HepG2 (cell line): ENCODE results near the gene PGS1. TPM values are rescaled to one million over a fixed set of nuclear protein-coding genes. Genes with fewer than 3 reads are reported as not detected.

Experiments
- ATAC-seq: fragments of 200-7000 bp; cut with Tn5 transposase; 3 replicates; pipeline ENCODE4 v1.9.1; 2020; ENCODE audit warnings: mild to moderate bottlenecking, moderate library complexity
- BruUV-seq: library from RNA; stranded (reverse); fragments of 400-500 nt; replicated peaks from 2 replicates; lab custom pipeline; 2021; lab: Mats Ljungman, UMichigan
- CTCF ChIA-PET: fragments of 300-600 bp; formaldehyde crosslinking; extraction: SDS; loops from one replicate; lab custom pipeline; 2021; ENCODE audit warnings: low total read pairs, inconsistent platforms, low intra/inter-chr PET ratio; lab: Yijun Ruan, JAX
- POLR2A ChIA-PET: fragments of 350-600 bp; sonication (Branson Sonifier 250); formaldehyde crosslinking; loops from one replicate; lab custom pipeline; 2020; ENCODE audit warnings: antibody characterized with exemption, inconsistent platforms; lab: Yijun Ruan, JAX
- DNase-seq: peaks from one replicate; pipeline ENCODE4 v3.0.0-alpha.2; 2015; ENCODE audit warnings: low spot score
- FAIRE-seq: peaks from 3 replicates; lab custom pipeline; 2011; peaks lifted over from hg19 to GRCh38; lab: Jason Lieb, UNC
- H2AFZ ChIP-seq: one replicate; pipeline ENCODE4 v1.6.1; 2011; ENCODE audit warnings: low read length, inconsistent platforms
- H3K27ac ChIP-seq: fragments of 300-600 bp; 3 replicates; pipeline ENCODE4 v1.8.0; 2011; ENCODE audit warnings: mixed run types, mild to moderate bottlenecking, mixed read lengths, low read length, inconsistent platforms; ENCODE audit not compliant: insufficient read depth; ENCODE audit errors: extremely low read length
- H3K27me3 ChIP-seq, 2 experiments: fragments of 200-600 bp in 1 of 2; 2 replicates in 1 of 2; 3 replicates in 1 of 2; pipeline versions ENCODE4 v1.6.0 to v1.8.0; 2011; ENCODE audit warnings: low read length in 2 of 2, mild to moderate bottlenecking in 2 of 2, moderate library complexity in 2 of 2, inconsistent platforms in 1 of 2; ENCODE audit not compliant: insufficient read depth in 2 of 2, control insufficient read depth in 1 of 2
- H3K36me3 ChIP-seq, 2 experiments: fragments of 200-600 bp in 1 of 2; replicated peaks in 1 of 2; 2 replicates in 1 of 2; 3 replicates in 1 of 2; pipeline versions ENCODE4 v1.5.1 to v1.8.0; 2011; ENCODE audit warnings: low read length in 2 of 2, inconsistent platforms in 1 of 2; ENCODE audit not compliant: insufficient read depth in 2 of 2, control insufficient read depth in 1 of 2
- H3K4me1 ChIP-seq: 2 replicates; pipeline ENCODE4 v1.5.1; 2012; ENCODE audit warnings: low read length, inconsistent platforms; ENCODE audit not compliant: insufficient read depth
- H3K4me2 ChIP-seq: 2 replicates; pipeline ENCODE4 v1.6.0; 2011; ENCODE audit warnings: low read depth, low read length, inconsistent platforms
- H3K4me3 ChIP-seq, 3 experiments: fragments of 200-600 bp in 1 of 3; sonication (generic), shearing (Covaris generic) in 1 of 3; replicated peaks in 1 of 3; 2 replicates each; pipeline ENCODE4 v1.5.1; 2011 to 2016; ENCODE audit warnings: low read length in 3 of 3, inconsistent platforms in 2 of 3, low read depth in 2 of 3, mild to moderate bottlenecking in 2 of 3, control low read depth in 1 of 3, mixed read lengths in 1 of 3; ENCODE audit not compliant: insufficient read depth in 1 of 3
- H3K79me2 ChIP-seq: one replicate; pipeline ENCODE4 v1.6.1; 2011; ENCODE audit warnings: low read length, inconsistent platforms; ENCODE audit not compliant: insufficient read depth
- H3K9ac ChIP-seq: 2 replicates; pipeline ENCODE4 v1.6.0; 2011; ENCODE audit warnings: mild to moderate bottlenecking, low read depth, low read length, inconsistent platforms; ENCODE audit not compliant: insufficient read depth
- H3K9me3 ChIP-seq: 2 replicates; pipeline ENCODE4 v1.5.1; 2012; ENCODE audit warnings: mild to moderate bottlenecking, low read length
- H4K20me1 ChIP-seq: 2 replicates; pipeline ENCODE4 v1.6.0; 2011; ENCODE audit warnings: inconsistent platforms, mild to moderate bottlenecking, low read length, moderate library complexity; ENCODE audit not compliant: insufficient read depth
- CC2D1A ChIP-seq: sonication (generic); formaldehyde crosslinking; IDR thresholded peaks from 2 replicates; pipeline ENCODE4 v1.8.1; 2023; ENCODE audit warnings: mild to moderate bottlenecking, missing genetic modification reagents
- EHMT2 ChIP-seq: fragments of 200-600 bp; sonication (generic); IDR thresholded peaks from 2 replicates; pipeline ENCODE4 v1.7.0; 2017; ENCODE audit warnings: antibody characterized with exemption, low read depth, low read length, borderline replicate concordance
- TAF1 ChIP-seq: sonication (generic); formaldehyde crosslinking; IDR thresholded peaks from 2 replicates; pipeline ENCODE4 v1.4.0; 2020; ENCODE audit warnings: missing genetic modification reagents
- ZNF235 ChIP-seq: sonication (generic); formaldehyde crosslinking; IDR thresholded peaks from 2 replicates; pipeline ENCODE4 v1.8.1; 2023; ENCODE audit warnings: mild to moderate bottlenecking, missing genetic modification reagents, borderline replicate concordance
- ZNF468 ChIP-seq: sonication (generic); formaldehyde crosslinking; IDR thresholded peaks from 2 replicates; pipeline ENCODE4 v1.8.0; 2022; ENCODE audit warnings: mild to moderate bottlenecking, moderate library complexity, missing genetic modification reagents
- ZNF607 ChIP-seq: sonication (generic); formaldehyde crosslinking; IDR thresholded peaks from 2 replicates; pipeline ENCODE4 v1.5.1; 2020; ENCODE audit warnings: missing genetic modification reagents, mild to moderate bottlenecking, borderline replicate concordance
- ZNF788 ChIP-seq: sonication (generic); formaldehyde crosslinking; IDR thresholded peaks from 2 replicates; pipeline ENCODE4 v1.5.0; 2020; ENCODE audit warnings: mild to moderate bottlenecking, missing genetic modification reagents, borderline replicate concordance
- WGBS: methylation state at CpG from one replicate; pipeline ENCODE4 v1.1.6; 2017; ENCODE audit warnings: low lambda C conversion rate; 5-methylcytosine and 5-hydroxymethylcytosine counted together
- in situ Hi-C: cut with HindIII; loops from 2 replicates; pipeline ENCODE4 v1.10.0; 2017; ENCODE audit warnings: low pct_unique_long_range_greater_than_20kb; ENCODE audit not compliant: extremely low pct_ligation_motif_present
- intact Hi-C: fragments of 100-400 bp; cut with micrococcal nuclease; formaldehyde crosslinking; loops from one replicate; pipeline ENCODE4 v1.10.0; 2022; ENCODE audit not compliant: unreplicated experiment
- polyA plus RNA-seq, 8 experiments: library from polyadenylated mRNA; depleted of rRNA in 3 of 8; stranded (reverse) in 7 of 8; unstranded in 1 of 8; fragments of >200 nt; fragmentation: Illumina TruSeq in 4 of 8; extraction: Trizol in 4 of 8; gene quantifications; 2 replicates each; pipeline versions ENCODE4 v1.2.1 to v1.2.3, GENCODE V29; 2011 to 2016; ENCODE audit warnings: low read depth in 4 of 8, missing spikeins in 1 of 8, mixed read lengths in 1 of 8; ENCODE audit not compliant: insufficient read depth in 1 of 8
- total RNA-seq, 5 experiments: library from RNA; depleted of rRNA; stranded (reverse); fragments of >200 nt; fragmentation: Illumina TruSeq; extraction: Trizol; gene quantifications; 2 replicates each; pipeline ENCODE4 v1.2.3, GENCODE V29; 2016; ENCODE audit warnings: low read depth in 1 of 5
- TF ChIP-seq, protein P1 (sequence below): sonication (generic); formaldehyde crosslinking; IDR thresholded peaks from 2 replicates; pipeline ENCODE4 v1.8.0; 2022; ENCODE audit warnings: missing genetic modification reagents, mild to moderate bottlenecking, inconsistent platforms, borderline replicate concordance
- TF ChIP-seq, protein P2 (sequence below): sonication (generic); formaldehyde crosslinking; IDR thresholded peaks from 2 replicates; pipeline ENCODE4 v1.5.0; 2020; ENCODE audit warnings: mild to moderate bottlenecking, missing genetic modification reagents, borderline replicate concordance

Gene PGS1
- total and polyA plus RNA-seq, 2 of the 13 experiments (the other 11 are each of a cell fraction or from before 2014, with no cell fraction given): 25.9 to 31.5 TPM

DNA sequence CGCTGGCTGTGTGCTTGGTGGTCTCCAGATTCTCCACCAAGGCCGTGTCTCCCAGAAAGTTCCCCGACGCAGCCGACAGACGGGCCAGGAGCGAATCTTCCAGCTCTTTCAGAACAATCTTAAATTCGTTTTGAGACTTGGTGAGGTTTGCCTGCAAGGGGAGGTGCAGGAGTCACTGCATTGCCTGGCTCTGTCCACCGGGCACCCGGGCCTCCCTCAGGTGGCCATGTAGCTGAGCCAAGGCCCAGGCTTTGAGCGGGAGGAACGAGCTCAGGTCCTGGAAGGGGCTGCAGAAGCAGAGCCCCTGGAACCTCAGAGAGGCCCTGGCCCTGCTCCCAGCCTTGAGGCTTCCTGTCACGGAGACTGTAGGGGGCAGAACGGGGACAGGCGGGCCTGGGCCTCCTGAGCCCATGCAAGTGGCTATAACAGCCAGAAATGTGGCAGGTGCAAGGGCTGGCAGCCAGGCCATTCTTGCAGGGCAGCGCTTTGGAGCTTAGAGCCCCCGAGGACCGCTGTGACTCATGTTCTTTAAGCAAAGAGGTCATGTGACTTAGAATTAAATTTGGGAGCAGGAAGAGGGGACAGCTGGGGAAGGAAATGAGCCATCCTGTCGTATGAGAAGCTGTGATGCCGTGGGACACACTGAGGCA is 72.4 kb downstream of the PGS1 start (continued):
- TF ChIP-seq, protein P1, sequence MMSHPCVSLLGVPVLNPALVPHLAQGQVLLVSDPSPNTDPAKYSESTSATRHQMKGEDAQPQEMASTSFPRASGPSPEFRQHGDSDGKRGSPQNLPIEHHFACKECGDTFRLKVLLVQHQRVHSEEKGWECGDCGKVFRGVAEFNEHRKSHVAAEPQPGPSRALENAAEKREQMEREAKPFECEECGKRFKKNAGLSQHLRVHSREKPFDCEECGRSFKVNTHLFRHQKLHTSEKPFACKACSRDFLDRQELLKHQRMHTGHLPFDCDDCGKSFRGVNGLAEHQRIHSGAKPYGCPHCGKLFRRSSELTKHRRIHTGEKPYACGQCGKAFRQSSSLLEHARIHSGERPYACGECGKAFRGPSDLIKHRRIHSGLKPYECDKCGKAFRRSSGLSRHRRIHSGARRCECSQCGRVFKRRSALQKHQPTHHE (CRISPR knock-in tag): no peak
- TF ChIP-seq ZNF788 (CRISPR knock-in tag): 0 out of 2 replicates have a peak, but pooled peaks have one; percentile 25
- TF ChIP-seq, all 625 proteins: peak for 3

DNA sequence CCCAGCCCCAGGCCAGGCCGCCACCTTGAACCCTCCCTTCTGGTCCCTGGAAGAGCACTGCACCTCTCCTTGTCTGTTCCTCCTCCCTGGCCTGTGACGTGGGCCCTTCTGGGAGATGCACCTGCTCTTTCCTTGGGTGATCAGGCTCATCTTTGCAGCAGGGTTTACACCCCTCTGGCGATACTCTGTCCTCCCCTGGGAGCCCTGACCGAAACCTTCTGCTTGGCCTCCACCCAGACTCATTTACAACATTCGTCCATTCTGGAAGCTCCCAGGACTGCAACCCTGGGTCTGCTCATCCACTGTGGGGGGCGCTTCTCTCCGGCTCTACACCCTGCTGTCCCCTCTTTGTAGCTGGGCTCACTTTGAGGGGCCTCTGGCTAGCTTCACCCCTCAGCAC is 73.3 kb downstream of the PGS1 start:
- no peaks in the 10 kb centered on the region for H3K9me3 ChIP-seq
- no peak for FAIRE-seq
- H4K20me1 ChIP-seq: no peaks in the 10 kb centered on the region
- no peak for ATAC-seq
- H3K79me2 ChIP-seq: no peaks in the 10 kb centered on the region
- ChIA-PET POLR2A (no interaction called here), CTCF (no interaction called here)
- no peak overlapping the region for H3K4me2 ChIP-seq
- H3K27ac ChIP-seq: no peak overlapping the region
- in situ Hi-C loops (no loop called here), intact Hi-C loops (loop anchor here (5.0 kb wide), 1 partner anchor 1274 kb away; no protein-coding TSS in a partner anchor)
- no TSS peak for BruUV-seq
- no peak overlapping the region for H3K9ac ChIP-seq
- no peak overlapping the region for H2AFZ ChIP-seq
- WGBS: 53% methylated on average over 7 of the region's 7 CpGs
- H3K4me3 ChIP-seq: no peak overlapping the region
- H3K36me3 ChIP-seq: no peaks in the 10 kb centered on the region
- H3K27me3 ChIP-seq: peaks cover 1 to 42% of the 10 kb centered on the region in 2 experiments; a peak in 4 of 5 replicates
- peaks cover 16% of the 10 kb centered on the region for H3K4me1 ChIP-seq
- DNase-seq: no peak
- TF ChIP-seq CC2D1A (no peak), ZNF235 (no peak), EHMT2 (no peak), TAF1 (CRISPR knock-in tag) (no peak), ZNF607 (CRISPR knock-in tag) (no peak), ZNF468 (CRISPR knock-in tag) (no peak)
- TF ChIP-seq, protein P2, sequence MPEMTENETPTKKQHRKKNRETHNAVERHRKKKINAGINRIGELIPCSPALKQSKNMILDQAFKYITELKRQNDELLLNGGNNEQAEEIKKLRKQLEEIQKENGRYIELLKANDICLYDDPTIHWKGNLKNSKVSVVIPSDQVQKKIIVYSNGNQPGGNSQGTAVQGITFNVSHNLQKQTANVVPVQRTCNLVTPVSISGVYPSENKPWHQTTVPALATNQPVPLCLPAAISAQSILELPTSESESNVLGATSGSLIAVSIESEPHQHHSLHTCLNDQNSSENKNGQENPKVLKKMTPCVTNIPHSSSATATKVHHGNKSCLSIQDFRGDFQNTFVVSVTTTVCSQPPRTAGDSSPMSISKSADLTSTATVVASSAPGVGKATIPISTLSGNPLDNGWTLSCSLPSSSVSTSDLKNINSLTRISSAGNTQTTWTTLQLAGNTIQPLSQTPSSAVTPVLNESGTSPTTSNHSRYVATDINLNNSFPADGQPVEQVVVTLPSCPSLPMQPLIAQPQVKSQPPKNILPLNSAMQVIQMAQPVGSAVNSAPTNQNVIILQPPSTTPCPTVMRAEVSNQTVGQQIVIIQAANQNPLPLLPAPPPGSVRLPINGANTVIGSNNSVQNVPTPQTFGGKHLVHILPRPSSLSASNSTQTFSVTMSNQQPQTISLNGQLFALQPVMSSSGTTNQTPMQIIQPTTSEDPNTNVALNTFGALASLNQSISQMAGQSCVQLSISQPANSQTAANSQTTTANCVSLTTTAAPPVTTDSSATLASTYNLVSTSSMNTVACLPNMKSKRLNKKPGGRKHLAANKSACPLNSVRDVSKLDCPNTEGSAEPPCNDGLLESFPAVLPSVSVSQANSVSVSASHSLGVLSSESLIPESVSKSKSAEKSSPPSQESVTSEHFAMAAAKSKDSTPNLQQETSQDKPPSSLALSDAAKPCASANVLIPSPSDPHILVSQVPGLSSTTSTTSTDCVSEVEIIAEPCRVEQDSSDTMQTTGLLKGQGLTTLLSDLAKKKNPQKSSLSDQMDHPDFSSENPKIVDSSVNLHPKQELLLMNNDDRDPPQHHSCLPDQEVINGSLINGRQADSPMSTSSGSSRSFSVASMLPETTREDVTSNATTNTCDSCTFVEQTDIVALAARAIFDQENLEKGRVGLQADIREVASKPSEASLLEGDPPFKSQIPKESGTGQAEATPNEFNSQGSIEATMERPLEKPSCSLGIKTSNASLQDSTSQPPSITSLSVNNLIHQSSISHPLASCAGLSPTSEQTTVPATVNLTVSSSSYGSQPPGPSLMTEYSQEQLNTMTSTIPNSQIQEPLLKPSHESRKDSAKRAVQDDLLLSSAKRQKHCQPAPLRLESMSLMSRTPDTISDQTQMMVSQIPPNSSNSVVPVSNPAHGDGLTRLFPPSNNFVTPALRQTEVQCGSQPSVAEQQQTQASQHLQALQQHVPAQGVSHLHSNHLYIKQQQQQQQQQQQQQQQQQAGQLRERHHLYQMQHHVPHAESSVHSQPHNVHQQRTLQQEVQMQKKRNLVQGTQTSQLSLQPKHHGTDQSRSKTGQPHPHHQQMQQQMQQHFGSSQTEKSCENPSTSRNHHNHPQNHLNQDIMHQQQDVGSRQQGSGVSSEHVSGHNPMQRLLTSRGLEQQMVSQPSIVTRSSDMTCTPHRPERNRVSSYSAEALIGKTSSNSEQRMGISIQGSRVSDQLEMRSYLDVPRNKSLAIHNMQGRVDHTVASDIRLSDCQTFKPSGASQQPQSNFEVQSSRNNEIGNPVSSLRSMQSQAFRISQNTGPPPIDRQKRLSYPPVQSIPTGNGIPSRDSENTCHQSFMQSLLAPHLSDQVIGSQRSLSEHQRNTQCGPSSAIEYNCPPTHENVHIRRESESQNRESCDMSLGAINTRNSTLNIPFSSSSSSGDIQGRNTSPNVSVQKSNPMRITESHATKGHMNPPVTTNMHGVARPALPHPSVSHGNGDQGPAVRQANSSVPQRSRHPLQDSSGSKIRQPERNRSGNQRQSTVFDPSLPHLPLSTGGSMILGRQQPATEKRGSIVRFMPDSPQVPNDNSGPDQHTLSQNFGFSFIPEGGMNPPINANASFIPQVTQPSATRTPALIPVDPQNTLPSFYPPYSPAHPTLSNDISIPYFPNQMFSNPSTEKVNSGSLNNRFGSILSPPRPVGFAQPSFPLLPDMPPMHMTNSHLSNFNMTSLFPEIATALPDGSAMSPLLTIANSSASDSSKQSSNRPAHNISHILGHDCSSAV (CRISPR knock-in tag): no peak
